NB4 (cell line): Measurements from ENCODE around the gene GALNT6.

ENCODE experiments used
- DNase-seq: peaks from one replicate; pipeline ENCODE4 v3.0.0; 2010; ENCODE audit warnings: low read depth
- H3K4me3 ChIP-seq: one replicate; pipeline ENCODE4 v1.5.1; 2011; ENCODE audit warnings: mild to moderate bottlenecking, low read depth, low read length, moderate library complexity
- CTCF ChIP-seq: IDR thresholded peaks from one replicate; pipeline ENCODE4 v1.5.1; 2012; ENCODE audit warnings: low read depth, low read length
- MAX ChIP-seq: IDR thresholded peaks from 2 replicates; pipeline ENCODE4 v1.6.1; 2011; ENCODE audit warnings: low read depth, low read length
- MYC ChIP-seq: IDR thresholded peaks from 2 replicates; pipeline ENCODE4 v1.6.1; 2011; ENCODE audit warnings: low read depth, low read length
- POLR2A ChIP-seq: IDR thresholded peaks from 2 replicates; pipeline ENCODE4 v1.6.1; 2011; ENCODE audit warnings: mild to moderate bottlenecking; ENCODE audit not compliant: insufficient read length; ENCODE audit errors: extremely low read depth

Gene GALNT6

GRCh38 chr12:51351913-51352532, 39.2 kb downstream of the GALNT6 start:
- no peak overlapping the region for H3K4me3 ChIP-seq
- DNase-seq: peak; percentile 78

GRCh38 chr12:51349026-51349425, 42.2 kb downstream of the GALNT6 start:
- no peak for TF ChIP-seq MAX
- no peak for TF ChIP-seq MYC
- TF ChIP-seq CTCF: no peak
- no peak for TF ChIP-seq POLR2A
- DNase-seq: no peak
- no peak overlapping the region for H3K4me3 ChIP-seq

More at GRCh38 chr12:51351913-51352532, 39.2 kb downstream of the GALNT6 start:
- TF ChIP-seq MAX: no peak; the same call in 1 of the 2 replicates
- TF ChIP-seq CTCF: peak; percentile 96
- peak; percentile 36; the same call in 1 of the 2 replicates for TF ChIP-seq MYC
- no peak for TF ChIP-seq POLR2A

GRCh38 chr12:51348116-51348515, 43.1 kb downstream of the GALNT6 start:
- no peak for DNase-seq
- H3K4me3 ChIP-seq: no peak overlapping the region
- no peak for TF ChIP-seq MYC
- no peak for TF ChIP-seq POLR2A
- no peak for TF ChIP-seq MAX
- no peak for TF ChIP-seq CTCF

GRCh38 chr12:51346581-51346980, 44.6 kb downstream of the GALNT6 start, which contains the start of gene CELA1:
CELA1 (minus strand) TSS chr12:51346679; CDS start chr12:51346638, 41 bp downstream.
- TF ChIP-seq MAX: no peak
- no peak for TF ChIP-seq MYC
- no peak for TF ChIP-seq POLR2A
- no peak for TF ChIP-seq CTCF
- DNase-seq: no peak
- H3K4me3 ChIP-seq: no peak within 1 kb of the TSS

- DNase-seq: no peak
- H3K4me3 ChIP-seq: no peak overlapping the region
- TF ChIP-seq MYC (no peak), MAX (no peak), POLR2A (no peak), CTCF (no peak)
These were observed 45.5 kb downstream of the GALNT6 start for GRCh38 chr12:51345681-51346080.

- H3K4me3 ChIP-seq: no peak overlapping the region
- TF ChIP-seq CTCF (no peak), POLR2A (no peak), MYC (no peak), MAX (no peak)
- DNase-seq: no peak
These were observed 48.0 kb downstream of the GALNT6 start for GRCh38 chr12:51343201-51343600.
